HL-60/S4 treated with retinoic acid at 250 ng/mL for 4 days and 3 days (cell line): ENCODE results near the gene FOXD3.

Experiments used
- in situ Hi-C: fragments of 300-500 bp; cut with MboI; formaldehyde crosslinking; loops from 2 replicates; pipeline ENCODE4 v1.7.0; 2022; ENCODE audit warnings: low sequenced_read_pairs

The FOXD3 gene

DNA sequence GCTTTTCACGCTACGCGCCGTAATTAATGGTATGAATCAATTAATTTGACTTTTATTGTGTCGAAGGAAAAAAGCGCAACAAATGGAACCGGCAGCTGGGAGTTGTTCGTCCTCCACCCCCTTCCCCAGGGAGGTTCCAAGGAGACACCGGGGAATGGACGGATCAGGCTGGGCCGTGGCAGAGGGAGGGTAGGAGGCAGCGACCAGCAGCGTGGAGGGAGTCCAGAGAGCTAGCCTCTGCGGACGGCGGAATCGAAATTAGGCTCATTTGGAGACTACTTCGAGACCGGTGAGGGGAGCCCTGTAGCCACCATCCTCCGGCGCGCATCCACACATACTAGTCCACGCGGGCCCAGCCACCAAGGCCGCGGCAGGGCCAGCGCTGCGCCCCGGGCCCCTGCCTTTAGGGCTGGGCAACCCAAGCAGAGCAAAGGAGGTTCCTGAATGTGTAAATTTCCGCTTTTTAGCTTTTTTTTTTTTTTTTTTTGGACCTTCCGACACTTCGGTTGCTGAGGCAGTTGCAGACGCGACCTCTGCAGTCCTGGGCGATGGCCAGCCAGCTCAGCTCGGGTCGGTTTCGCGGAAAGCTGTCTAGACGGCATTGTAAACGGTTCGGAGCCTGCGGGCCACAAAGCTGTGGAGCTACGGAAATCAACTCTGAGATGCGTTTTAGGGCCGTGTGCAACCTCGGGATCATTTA is 2.2 kb upstream of the FOXD3 start:
- in situ Hi-C loops: no loop called here

DNA sequence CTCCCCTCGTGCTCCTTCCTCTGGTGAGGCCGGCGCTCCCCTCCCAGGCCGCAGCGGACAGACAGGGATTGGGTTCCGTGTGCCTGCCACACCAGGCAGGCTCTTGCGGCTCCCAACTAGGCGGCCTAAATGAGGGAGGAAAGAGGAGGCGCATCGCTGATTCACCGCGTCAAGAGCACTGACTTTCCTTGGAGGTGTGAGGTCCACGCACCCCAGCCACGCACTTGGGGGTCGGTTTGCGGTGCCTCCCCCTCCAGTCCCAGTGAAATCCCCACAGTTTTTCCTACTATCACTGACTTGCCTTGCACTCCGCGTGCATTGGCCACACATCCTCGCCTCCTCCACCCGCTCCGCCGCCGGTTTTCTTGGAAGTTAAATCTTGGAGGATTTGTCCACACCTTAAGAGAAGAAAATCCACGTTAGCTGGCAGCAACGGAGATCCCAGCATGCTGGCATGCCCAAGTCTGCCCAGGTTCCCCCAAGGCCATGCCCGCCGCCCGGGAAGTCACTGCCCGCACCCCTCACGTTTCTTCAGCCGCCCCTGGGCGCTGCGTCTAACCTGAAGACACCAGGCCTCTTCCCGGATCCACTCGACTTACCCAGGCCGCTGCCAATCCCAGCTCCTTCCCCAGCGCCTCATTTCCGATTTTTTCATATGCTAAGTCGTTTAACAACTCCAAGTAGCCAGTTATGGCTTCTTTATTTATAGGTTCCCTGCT is 1.1 kb upstream of the FOXD3 start:
- in situ Hi-C loops: no loop called here

DNA sequence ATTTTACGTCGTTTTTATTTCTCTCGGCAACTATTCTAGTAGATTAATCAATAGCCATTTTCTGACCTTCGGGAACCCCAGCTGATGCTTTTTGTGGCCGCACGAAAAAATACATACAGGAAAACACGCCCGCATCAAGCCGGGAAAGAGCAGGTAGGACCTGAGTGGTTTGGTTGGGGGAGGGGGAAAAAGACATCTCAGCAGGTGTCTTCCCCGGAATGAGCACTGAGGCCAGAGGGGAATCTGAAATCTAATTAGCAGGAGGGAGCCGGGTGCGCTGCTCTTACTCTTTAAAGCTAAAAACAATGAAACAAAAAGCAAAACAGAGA is 618 bp upstream of the FOXD3 start:
- in situ Hi-C loops: no loop called here

DNA sequence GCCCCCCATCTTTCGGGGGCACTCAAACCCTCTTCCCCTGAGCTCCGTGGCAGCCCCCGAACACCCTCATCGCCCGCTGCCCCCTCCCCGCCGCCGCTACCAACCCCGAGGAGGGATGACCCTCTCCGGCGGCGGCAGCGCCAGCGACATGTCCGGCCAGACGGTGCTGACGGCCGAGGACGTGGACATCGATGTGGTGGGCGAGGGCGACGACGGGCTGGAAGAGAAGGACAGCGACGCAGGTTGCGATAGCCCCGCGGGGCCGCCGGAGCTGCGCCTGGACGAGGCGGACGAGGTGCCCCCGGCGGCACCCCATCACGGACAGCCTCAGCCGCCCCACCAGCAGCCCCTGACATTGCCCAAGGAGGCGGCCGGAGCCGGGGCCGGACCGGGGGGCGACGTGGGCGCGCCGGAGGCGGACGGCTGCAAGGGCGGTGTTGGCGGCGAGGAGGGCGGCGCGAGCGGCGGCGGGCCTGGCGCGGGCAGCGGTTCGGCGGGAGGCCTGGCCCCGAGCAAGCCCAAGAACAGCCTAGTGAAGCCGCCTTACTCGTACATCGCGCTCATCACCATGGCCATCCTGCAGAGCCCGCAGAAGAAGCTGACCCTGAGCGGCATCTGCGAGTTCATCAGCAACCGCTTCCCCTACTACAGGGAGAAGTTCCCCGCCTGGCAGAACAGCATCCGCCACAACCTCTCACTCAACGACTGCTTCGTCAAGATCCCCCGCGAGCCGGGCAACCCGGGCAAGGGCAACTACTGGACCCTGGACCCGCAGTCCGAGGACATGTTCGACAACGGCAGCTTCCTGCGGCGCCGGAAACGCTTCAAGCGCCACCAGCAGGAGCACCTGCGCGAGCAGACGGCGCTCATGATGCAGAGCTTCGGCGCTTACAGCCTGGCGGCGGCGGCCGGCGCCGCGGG is 837 bp downstream of the FOXD3 start:
- in situ Hi-C loops: no loop called here

DNA sequence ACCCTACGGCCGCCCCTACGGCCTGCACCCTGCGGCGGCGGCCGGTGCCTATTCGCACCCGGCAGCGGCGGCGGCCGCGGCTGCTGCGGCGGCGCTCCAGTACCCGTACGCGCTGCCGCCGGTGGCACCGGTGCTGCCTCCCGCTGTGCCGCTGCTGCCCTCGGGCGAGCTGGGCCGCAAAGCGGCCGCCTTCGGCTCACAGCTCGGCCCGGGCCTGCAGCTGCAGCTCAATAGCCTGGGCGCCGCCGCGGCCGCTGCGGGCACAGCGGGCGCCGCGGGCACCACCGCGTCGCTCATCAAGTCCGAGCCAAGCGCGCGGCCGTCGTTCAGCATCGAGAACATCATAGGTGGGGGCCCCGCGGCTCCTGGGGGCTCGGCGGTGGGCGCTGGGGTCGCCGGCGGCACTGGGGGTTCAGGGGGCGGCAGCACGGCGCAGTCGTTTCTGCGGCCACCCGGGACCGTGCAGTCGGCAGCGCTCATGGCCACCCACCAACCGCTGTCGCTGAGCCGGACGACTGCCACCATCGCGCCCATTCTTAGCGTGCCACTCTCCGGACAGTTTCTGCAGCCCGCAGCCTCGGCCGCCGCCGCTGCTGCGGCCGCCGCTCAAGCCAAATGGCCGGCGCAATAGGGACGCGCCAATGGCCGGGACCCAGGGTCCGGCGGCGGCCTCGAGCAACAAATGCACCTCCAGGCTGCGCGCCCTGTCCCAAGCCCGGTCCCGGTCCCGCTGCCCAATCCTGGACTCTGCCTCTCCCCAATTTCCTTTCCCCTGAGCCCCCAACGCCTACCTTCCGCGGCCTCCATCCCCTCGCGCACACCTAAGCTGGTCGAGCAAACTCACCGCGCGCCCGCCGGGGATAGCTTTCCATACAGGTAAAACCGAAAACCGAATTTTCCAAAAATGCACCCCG is 1.8 kb downstream of the FOXD3 start:
- in situ Hi-C loops: no loop called here

DNA sequence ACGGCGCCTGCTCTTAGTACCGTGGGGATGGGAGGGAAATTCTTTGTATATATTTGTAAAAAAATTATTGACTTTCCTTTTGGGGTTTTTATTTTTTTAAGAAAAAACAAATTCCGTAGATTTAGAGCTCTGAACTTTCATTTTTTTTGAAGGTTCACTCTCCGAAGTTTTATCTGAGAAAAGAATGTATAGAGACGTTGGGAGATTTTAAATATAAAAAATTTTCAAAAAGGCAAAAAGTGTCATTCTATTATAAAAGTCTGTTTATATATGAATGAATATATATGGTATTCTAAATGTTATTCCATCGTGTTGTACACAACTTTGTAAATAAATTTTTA is 2.4 kb downstream of the FOXD3 start:
- in situ Hi-C loops: no loop called here

DNA sequence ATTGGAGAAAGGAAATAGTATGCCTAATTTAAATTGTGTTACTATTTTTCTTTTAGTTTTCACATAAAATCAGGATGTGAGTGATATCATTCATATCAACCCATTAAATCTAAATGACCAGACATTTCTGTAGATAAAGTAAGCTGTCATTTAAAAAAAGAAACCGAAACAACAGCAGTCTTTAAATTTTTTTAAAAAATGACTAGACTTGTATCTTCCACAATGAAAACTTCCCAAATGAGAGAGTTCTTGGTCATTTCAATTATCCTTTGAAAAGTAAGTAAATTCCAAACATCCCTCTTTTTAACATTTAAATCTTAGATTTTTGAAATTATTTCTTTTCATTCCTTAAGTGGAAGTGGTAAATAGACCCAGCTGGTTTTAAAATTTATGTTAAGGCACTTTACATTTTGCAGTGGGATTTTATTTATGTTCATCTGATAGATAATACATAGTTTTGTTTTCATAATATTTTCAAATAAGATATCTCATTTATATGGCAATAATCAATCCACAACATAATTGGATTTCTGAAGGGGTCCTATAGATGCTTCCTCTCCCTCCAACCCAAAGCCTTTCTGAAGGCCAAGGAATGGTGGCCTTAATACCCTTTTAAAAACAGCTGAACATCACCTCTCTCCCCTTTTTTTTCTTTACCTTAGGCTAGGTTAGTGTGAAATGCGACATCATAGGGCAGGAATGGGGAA is 3.1 kb downstream of the FOXD3 start:
- in situ Hi-C loops: no loop called here

DNA sequence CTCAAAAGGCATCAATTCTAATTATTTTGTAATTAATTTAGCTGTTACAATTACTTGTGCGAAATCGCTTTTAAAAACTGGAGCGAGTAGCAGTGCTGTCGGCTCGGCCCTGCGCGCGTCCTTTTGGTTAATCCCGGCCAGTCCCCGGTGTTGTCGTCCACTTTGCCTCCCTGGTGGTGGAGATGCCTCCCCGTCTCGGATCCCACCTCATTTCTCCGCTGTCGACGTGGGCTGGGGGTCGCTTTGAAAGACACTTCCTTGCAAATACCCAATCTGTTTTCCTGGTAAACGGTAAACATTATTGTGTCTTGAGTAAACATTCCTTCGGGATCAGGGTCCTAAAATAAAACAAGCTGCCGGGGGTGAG is 3.7 kb downstream of the FOXD3 start:
- in situ Hi-C loops: no loop called here

DNA sequence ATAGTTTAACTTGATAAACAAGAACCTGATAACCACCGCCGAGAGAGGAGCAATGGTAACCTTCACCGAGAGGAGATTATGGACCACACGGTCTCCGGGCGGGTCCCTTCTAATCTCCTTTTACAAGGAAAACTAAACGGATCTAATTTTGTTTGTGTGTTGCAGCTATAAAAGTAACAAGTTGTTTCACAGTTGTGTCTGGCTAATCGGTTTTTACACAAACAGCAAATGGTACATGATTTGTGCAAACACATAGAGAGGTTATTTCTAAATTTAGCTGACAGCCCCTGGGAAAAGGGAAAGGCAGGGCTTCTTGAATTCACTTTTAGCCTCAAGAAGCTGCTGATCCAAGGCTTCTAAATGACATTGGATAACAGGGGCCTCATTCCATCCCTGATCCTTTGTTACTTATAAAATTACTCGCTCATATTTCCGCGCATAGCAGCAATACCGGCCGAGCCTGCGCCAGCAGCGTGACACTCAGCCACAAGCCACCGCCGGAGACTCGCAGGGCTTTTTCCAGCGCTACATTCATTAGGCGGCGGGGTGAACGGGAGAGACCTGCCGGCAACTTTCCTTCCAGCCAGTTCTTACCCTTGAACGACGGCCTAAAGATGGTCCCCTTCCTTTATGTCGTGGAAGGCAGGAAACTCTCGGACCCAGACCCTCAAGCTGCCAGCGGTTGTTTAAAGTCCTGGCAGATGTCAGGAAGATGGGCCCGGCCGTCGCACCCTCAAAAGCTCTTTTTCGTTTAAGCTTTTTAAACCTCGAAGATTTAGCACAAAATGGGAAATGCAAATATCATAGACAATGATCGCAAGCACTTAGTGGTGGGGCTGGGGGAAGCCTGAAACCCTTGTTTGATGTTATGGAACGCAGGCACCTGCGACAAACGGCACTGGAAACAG is 4.4 kb downstream of the FOXD3 start:
- in situ Hi-C loops: no loop called here

DNA sequence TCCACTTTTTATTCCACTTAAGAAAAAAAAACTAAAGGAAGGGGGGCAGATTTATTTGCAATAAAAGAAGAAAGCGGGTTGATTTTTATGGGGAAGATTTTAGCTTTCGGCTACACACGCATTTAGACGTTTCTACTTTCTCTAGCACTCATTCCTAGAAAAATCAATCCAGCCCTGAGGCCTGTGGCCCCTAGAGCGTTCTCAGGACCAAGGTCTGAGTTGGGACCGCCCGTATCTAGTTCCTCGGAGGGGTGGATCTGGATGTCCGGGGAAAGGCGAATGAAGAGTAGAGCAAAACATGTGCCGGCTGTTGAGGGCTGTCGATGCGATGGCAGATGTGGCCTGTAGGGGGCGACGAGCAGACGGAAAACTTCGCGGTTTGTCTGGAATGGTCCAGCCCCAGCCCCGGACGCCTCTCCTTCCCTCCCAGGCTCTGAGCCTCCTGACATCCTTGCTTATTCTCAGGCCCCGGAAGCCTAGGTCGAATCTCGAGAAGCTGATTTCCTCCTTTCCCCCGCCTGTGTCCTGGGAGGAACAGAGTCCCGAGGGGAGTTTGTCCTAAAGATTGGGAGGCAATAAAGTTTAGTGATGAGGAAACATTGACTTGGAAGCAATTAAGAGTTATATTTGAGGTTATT is 5.2 kb downstream of the FOXD3 start:
- in situ Hi-C loops: no loop called here

DNA sequence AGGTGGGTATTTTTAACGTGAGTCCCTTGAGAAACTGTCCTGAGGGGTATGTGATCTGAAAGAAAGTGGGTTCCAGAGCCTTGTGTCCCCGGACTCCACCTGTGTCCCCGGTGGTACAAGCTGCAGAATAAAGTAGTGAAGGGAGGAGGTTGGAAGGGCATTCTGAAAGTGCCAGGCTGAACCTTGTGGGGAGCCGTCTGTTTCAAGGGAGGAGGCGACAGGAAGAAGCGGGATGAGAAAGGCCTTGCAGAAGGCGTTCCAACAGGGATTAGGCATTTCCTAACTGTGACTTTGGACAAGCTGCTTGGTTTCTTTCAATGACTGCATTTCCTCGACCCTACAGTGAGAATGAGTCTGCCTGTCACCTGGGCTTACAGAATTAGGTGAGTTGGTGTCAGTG is 5.8 kb downstream of the FOXD3 start:
- in situ Hi-C loops: no loop called here

DNA sequence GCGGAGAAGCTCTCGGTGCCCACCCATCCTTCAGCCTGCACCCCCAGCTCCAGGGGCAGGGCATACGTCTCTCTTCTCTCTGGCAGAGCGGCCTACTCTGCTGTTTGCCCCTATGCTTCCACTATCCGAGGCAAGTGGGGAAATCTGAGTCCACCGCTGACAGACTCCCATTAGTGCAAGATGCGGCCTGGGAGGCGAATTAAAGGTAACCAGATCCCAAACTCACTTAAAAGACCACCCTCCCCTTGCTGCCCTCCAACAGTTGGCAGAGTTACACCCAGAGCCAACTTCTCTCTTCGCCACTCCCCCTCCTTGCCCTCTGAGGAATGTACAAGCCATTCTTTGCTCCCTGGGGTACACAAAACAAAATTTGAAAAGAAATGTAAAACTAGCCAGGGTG is 6.4 kb downstream of the FOXD3 start:
- in situ Hi-C loops: no loop called here

DNA sequence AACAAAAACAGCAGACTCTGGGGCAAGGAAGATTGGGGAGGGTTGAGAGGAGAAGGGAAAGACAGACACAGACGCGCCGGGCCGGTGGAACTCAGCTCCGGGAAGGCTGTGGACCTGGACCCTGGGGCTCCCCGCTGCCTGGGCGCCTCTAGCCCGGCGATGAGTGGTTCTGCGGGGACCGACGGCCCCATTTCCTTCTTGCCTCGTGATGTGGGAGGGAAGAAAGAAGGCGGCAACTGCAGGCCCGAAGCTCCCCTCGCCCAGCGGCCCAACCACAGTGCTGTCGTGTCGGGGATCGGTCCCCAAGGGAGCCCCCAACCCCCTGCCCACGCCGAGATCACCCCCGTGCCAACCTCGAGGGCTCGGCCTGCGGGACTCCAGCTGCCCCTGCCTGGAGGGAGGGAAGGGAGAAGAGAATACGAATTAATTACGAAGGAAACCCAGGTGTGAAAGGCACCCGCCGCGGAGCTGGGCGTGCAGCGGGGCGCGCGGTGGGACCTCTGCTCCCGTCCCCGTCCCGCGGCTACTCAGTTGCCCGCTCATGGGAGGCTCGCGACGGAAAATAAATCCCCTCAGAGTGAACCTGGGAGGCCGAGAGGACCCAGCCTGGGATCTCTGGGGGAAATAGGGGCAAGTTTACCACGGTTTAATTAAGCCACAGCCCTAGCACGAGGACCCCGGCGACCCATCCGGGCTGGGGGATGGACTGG is 7.4 kb downstream of the FOXD3 start:
- in situ Hi-C loops: no loop called here

DNA sequence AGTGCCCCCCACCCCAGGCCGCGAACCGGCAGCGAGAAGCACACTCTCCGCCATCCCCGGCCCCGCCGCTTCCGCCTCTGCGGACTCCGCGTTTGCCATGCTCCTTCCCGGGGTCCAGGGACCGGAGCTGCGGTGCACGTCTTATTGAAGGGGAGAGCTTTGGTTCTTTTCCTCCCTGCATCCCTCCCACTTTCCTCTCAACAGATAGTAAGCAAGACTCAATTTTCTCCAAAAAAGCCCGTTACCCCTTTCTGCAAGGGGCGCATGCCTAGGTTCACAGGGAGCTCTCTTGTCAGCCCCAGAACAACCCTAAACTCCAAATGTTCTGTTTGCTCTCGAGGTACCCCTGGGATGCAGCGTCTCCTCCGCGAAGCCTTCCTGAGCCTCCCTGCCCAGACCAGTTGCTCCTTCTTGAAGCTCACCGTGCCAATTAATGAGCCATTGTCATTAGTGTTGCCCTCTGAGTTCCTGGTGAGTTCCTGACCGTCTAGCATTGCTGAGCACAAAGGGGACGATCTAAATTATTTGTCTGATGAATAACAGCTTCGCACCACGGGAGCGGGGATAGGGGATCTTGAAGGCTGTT is 8.1 kb downstream of the FOXD3 start:
- in situ Hi-C loops: no loop called here

DNA sequence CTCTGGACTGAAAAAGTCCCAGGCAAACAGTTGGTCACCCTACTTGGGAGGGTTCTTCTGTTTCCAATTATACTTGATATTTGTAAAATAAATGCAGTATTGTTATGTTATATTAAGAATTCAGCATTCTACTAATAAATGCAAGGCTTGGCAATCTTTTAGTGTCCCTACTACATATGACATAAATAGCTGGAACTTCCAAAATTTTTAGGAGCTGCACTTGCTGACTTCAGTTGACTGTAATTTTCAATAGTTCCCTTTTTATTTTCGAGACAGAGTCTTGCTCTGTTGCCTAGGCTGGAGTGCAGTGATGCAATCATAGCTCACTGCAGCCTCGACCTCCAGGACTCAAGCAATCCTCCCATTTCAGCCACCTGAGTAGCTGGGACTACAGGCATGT is 20.0 kb downstream of the FOXD3 start:
- in situ Hi-C loops: no loop called here

DNA sequence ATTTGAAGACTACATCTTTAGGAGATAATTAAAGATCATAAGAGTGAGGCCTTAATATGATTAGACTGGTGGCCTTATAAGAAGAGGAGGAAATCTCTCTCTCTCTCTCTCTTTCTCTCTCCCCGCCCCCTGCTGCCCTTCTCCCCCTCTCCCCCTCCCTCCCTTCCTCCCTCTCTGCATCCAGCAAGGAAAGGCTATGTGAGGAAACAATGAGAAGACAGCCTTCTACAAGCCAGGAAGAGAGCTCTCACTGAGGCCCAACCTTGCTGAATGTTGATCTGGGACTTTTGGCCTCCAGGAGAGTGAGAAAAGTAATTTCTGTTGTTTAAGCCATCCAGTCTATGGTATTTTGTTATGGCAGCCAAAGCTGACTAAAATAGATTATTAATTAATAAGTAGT is 21.6 kb downstream of the FOXD3 start:
- in situ Hi-C loops: no loop called here

DNA sequence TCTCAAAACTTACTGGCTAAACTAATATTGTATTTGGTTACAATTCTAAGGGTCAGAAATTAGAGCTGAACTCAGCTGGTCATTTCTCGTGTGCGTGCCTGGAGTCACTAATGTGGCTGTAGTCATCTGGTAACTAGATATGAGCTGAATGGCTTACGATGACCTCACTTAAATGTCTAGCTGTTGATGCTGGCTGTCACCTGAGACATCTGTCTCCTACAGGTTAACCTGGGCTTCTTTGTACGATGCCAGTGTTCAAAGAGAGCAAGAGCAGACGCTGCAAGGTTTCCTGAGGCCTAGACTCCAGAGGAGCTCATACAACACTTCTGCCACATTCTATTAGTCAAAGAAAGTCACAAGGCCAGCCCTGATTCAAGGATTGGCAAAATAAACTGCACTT is 28.0 kb downstream of the FOXD3 start:
- in situ Hi-C loops: no loop called here

DNA sequence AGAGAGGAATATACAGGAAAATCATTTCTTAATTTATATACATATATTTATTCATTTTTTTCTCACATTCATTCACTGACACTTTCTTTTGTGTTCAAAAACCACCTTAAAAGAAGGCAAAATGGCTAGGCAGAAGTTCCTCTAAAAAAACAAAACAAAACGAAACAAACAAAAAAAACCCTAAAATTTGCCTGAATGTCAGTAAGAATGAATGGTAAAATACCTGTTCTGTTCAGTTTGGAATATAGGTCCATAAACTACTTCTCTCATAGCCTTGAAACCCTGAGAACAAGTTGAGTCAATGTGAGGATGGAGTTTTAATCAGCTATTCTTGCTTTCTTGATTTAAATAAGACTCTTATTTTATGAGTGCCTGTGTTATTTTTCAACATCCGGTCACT is 30.4 kb downstream of the FOXD3 start:
- in situ Hi-C loops: no loop called here
